ENCODE results near the gene DCAF17.

GRCh38 chr2:171407676-171408044, 26.4 kb upstream of the DCAF17 start:
- TF ChIP-seq EP300 (IDR thresholded peaks at IDR 0.05) (no peak), POLR2A (IDR thresholded peaks at IDR 0.05) (no peak), CTCF (IDR thresholded peaks at IDR 0.05) (no peak)

Measured in gastroesophageal sphincter (tissue), 3 donors.